H1 (cell line): ENCODE results near the gene ACAP1. TPM values are rescaled to one million over a fixed set of nuclear protein-coding genes. Genes with fewer than 3 reads are reported as not detected.

ENCODE experiments used
- CBX5 ChIP-seq: fragments of 300-800, 300-1000 bp; sonication (generic); IDR thresholded peaks from 2 replicates; pipeline ENCODE4 v1.7.1; 2016; ENCODE audit warnings: antibody characterized with exemption, low read length, low read depth
- CHD1 ChIP-seq: IDR thresholded peaks from 2 replicates; pipeline ENCODE4 v1.6.1; 2012; ENCODE audit warnings: low read depth, low read length, improper control_type of control experiment
- CREB1 ChIP-seq: IDR thresholded peaks from 2 replicates; pipeline ENCODE4 v1.6.1; 2012; ENCODE audit warnings: inconsistent platforms
- CTBP2 ChIP-seq: IDR thresholded peaks from 2 replicates; pipeline ENCODE4 v1.7.0; 2011; ENCODE audit warnings: borderline replicate concordance, mild to moderate bottlenecking, moderate library complexity, mixed read lengths, low read length; ENCODE audit not compliant: insufficient read depth, insufficient read length
- EGR1 ChIP-seq: IDR thresholded peaks from 2 replicates; pipeline ENCODE4 v1.6.1; 2011; ENCODE audit warnings: low read depth, low read length, borderline replicate concordance
- GABPA ChIP-seq: IDR thresholded peaks from 2 replicates; pipeline ENCODE4 v1.6.1; 2011; ENCODE audit warnings: mild to moderate bottlenecking, low read length, moderate library complexity, borderline replicate concordance; ENCODE audit not compliant: insufficient read depth
- HDAC2 ChIP-seq, 2 experiments: fragments of 300-600 bp in 1 of 2; sonication (generic) in 1 of 2; IDR thresholded peaks; 2 replicates each; pipeline ENCODE4 v1.6.1; 2011 to 2012; ENCODE audit warnings: low read depth in 2 of 2, low read length in 2 of 2, mild to moderate bottlenecking in 2 of 2, moderate library complexity in 2 of 2, borderline replicate concordance in 1 of 2, inconsistent platforms in 1 of 2
- HDAC6 ChIP-seq: IDR thresholded peaks from one replicate; pipeline ENCODE4 v1.7.1; 2012; ENCODE audit warnings: low read depth, mild to moderate bottlenecking, inconsistent platforms, low read length, moderate library complexity
- JUN ChIP-seq: IDR thresholded peaks from 2 replicates; pipeline ENCODE4 v1.6.1; 2011; ENCODE audit warnings: low read depth, mild to moderate bottlenecking, improper control_type of control experiment, low read length
- JUND ChIP-seq: IDR thresholded peaks from 2 replicates; pipeline ENCODE4 v1.6.1; 2011; ENCODE audit warnings: mild to moderate bottlenecking, improper control_type of control experiment, low read length
- KDM5A ChIP-seq: fragments of 200-600 bp; IDR thresholded peaks from 2 replicates; pipeline ENCODE4 v1.7.1; 2012; ENCODE audit warnings: mild to moderate bottlenecking, low read length, inconsistent platforms, mixed read lengths
- NRF1 ChIP-seq: IDR thresholded peaks from 2 replicates; pipeline ENCODE4 v1.6.1; 2011; ENCODE audit warnings: mild to moderate bottlenecking, low read depth, low read length, improper control_type of control experiment
- PHF8 ChIP-seq: fragments of 200-600 bp; sonication (generic); conservative IDR thresholded peaks from 2 replicates; pipeline ENCODE4 v1.7.1; 2012; ENCODE audit warnings: low read depth, mild to moderate bottlenecking, inconsistent platforms, low read length, moderate library complexity
- RAD21 ChIP-seq, 2 experiments: IDR thresholded peaks in 1 of 2; conservative IDR thresholded peaks in 1 of 2; 2 replicates each; pipeline ENCODE4 v1.6.1; 2011; ENCODE audit warnings: low read depth in 2 of 2, low read length in 2 of 2, improper control_type of control experiment in 1 of 2, inconsistent platforms in 1 of 2, mild to moderate bottlenecking in 1 of 2, moderate library complexity in 1 of 2
- RFX5 ChIP-seq: IDR thresholded peaks from 2 replicates; pipeline ENCODE4 v1.6.1; 2011; ENCODE audit warnings: low read depth, low read length, improper control_type of control experiment, borderline replicate concordance
- SAP30 ChIP-seq: fragments of 300-600 bp; sonication (generic); IDR thresholded peaks from 2 replicates; pipeline ENCODE4 v1.7.1; 2012; ENCODE audit warnings: low read length, moderate library complexity, mild to moderate bottlenecking, inconsistent platforms; ENCODE audit not compliant: insufficient read depth, insufficient replicate concordance
- SP4 ChIP-seq: IDR thresholded peaks from 2 replicates; pipeline ENCODE4 v1.6.1; 2012; ENCODE audit warnings: low read length, inconsistent platforms
- SRF ChIP-seq: IDR thresholded peaks from 2 replicates; pipeline ENCODE4 v1.6.1; 2011; ENCODE audit warnings: mild to moderate bottlenecking, low read depth, low read length, moderate library complexity
- TAF1 ChIP-seq: IDR thresholded peaks from 2 replicates; pipeline ENCODE4 v1.6.1; 2011; ENCODE audit warnings: mild to moderate bottlenecking, low read depth, low read length
- TEAD4 ChIP-seq: IDR thresholded peaks from 2 replicates; pipeline ENCODE4 v1.6.1; 2012; ENCODE audit warnings: low read depth, low read length, inconsistent platforms, mixed read lengths
- YY1 ChIP-seq: IDR thresholded peaks from 2 replicates; pipeline ENCODE4 v1.6.1; 2011; ENCODE audit warnings: low read depth, mild to moderate bottlenecking, low read length
- polyA plus RNA-seq, 7 experiments: library from polyadenylated mRNA; depleted of rRNA in 3 of 7; stranded (reverse) in 5 of 7; unstranded in 2 of 7; fragments of >200 nt in 5 of 7; fragments of 200-250 nt in 2 of 7; gene quantifications; 1 replicate in 5 of 7; 2 replicates in 1 of 7; 4 replicates in 1 of 7; pipeline versions ENCODE4 v1.2.1 to v1.2.3, GENCODE V29; 2011 to 2013; ENCODE audit warnings: missing spikeins in 2 of 7, mixed read lengths in 2 of 7
- total RNA-seq: library from RNA; stranded (reverse); fragmentation: NEBNext Ultra II Directional; extraction: Animal tissue kit (Norgen Biotek cat#: 25700); gene quantifications from 2 replicates; pipeline ENCODE4 v1.2.1, GENCODE V29; 2021
- TF ChIP-seq, protein P1 (sequence below): IDR thresholded peaks from 2 replicates; pipeline ENCODE4 v1.6.1; 2012; ENCODE audit warnings: inconsistent platforms
- TF ChIP-seq, protein P2 (sequence below): IDR thresholded peaks from 2 replicates; pipeline ENCODE4 v1.6.1; 2012; ENCODE audit warnings: low read length, inconsistent platforms

The ACAP1 gene
- total and polyA plus RNA-seq, 2 of the 8 experiments (the other 6 are each of a cell fraction or from before 2014, with no cell fraction given) = 11.9 to 45.1 TPM

DNA sequence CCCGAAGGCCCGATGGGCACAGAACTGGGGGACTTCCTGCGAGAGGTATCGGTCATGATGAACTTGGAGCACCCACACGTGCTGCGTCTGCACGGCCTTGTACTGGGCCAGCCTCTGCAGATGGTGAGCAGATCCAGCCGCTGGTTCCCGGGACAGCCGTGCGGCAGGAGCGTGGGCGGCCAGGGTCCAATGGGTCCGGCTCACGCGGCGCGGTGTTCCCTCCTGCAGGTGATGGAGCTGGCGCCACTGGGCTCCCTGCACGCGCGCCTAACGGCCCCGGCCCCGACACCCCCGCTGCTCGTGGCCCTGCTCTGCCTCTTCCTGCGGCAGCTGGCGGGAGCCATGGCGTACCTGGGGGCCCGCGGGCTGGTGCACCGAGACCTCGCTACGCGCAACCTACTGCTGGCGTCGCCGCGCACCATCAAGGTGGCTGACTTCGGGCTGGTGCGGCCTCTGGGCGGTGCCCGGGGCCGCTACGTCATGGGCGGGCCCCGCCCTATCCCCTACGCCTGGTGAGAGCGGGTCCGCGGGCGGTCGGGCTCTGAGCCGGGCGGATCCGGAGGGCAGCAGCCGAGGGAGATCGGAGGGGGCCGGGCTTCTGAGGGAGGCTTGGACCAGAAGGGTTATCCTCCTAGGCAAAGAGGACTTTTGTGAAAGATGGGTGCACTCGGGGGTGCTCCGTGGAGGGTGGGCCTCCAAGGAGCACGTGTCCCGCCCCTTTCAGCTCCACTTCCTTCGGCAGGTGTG is 47.6 kb downstream of the ACAP1 start (continued):
- no peak for TF ChIP-seq GABPA
- no peak for TF ChIP-seq SP4
- TF ChIP-seq RAD21 (IDR thresholded peaks at IDR 0.05 in 1 of 2, conservative IDR thresholded peaks at IDR 0.05 in 1 of 2; ENCODE audit: low read depth in 2 of 2, low read length in 2 of 2) = no peak
- TF ChIP-seq TEAD4 = no peak
- TF ChIP-seq NRF1 = no peak
- 0 out of 2 replicates have a peak, but pooled peaks have one; percentile 30 for TF ChIP-seq PHF8
- peak; percentile 48 for TF ChIP-seq YY1
- TF ChIP-seq HDAC2 (IDR thresholded peaks at IDR 0.05; ENCODE audit: borderline replicate concordance in 1 of 2, low read depth in 2 of 2, low read length in 2 of 2) = no peak
- no peak for TF ChIP-seq SRF
- TF ChIP-seq, protein P1, sequence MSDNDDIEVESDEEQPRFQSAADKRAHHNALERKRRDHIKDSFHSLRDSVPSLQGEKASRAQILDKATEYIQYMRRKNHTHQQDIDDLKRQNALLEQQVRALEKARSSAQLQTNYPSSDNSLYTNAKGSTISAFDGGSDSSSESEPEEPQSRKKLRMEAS = peak; percentile 73
- TF ChIP-seq, protein P2, sequence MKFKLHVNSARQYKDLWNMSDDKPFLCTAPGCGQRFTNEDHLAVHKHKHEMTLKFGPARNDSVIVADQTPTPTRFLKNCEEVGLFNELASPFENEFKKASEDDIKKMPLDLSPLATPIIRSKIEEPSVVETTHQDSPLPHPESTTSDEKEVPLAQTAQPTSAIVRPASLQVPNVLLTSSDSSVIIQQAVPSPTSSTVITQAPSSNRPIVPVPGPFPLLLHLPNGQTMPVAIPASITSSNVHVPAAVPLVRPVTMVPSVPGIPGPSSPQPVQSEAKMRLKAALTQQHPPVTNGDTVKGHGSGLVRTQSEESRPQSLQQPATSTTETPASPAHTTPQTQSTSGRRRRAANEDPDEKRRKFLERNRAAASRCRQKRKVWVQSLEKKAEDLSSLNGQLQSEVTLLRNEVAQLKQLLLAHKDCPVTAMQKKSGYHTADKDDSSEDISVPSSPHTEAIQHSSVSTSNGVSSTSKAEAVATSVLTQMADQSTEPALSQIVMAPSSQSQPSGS = no peak
- TF ChIP-seq CBX5 = no peak
- no peak for TF ChIP-seq JUND
- TF ChIP-seq EGR1 = peak; percentile 16; the same call in 1 of the 2 replicates
- TF ChIP-seq TAF1 = no peak
- TF ChIP-seq RFX5 = no peak
- no peak for TF ChIP-seq JUN
- TF ChIP-seq KDM5A = no peak
- TF ChIP-seq HDAC6 = no peak
- no peak for TF ChIP-seq CTBP2
- no peak for TF ChIP-seq CHD1
- TF ChIP-seq SAP30 = no peak
- TF ChIP-seq CREB1 = peak; percentile 84
